T-helper 2 cell treated with Interferon-gamma antibody and Interleukin-4, amounts not matched to agents 5 μg/mL and 100 μg/mL, for 36 hours (primary cell): ENCODE data around the gene ANXA7.
A peak's percentile ranks its signal among the peaks of the same experiment; 100 is the strongest.
"Not testable (repeated sequence)": the region's sequence is repeated elsewhere in the genome, so short reads cannot be mapped to it uniquely, and the experiment has no call there.

Experiments used
- DNase-seq: peaks from one replicate; pipeline ENCODE4 v3.0.0; 2021; ENCODE audit warnings: low spot score
- H3K27ac Mint-ChIP-seq: one replicate; pipeline ENCODE4 v1.8.0; 2021; ENCODE audit warnings: mild to moderate bottlenecking, mixed read lengths
- H3K27me3 Mint-ChIP-seq: one replicate; pipeline ENCODE4 v1.8.0; 2021; ENCODE audit warnings: low read depth, mixed read lengths
- H3K36me3 Mint-ChIP-seq: one replicate; pipeline ENCODE4 v1.8.0; 2021; ENCODE audit warnings: low read depth, mixed read lengths
- H3K4me1 Mint-ChIP-seq: one replicate; pipeline ENCODE4 v1.8.0; 2021; ENCODE audit warnings: low read depth, mixed read lengths
- H3K4me3 Mint-ChIP-seq: one replicate; pipeline ENCODE4 v1.8.0; 2022; ENCODE audit warnings: mild to moderate bottlenecking, moderate library complexity, mixed read lengths
- H3K9me3 Mint-ChIP-seq: one replicate; pipeline ENCODE4 v1.8.0; 2021; ENCODE audit warnings: mixed read lengths

Gene ANXA7

GRCh38 chr10:73394325-73394724, 19.5 kb downstream of the ANXA7 start:
- H3K27me3 Mint-ChIP-seq, H3K9me3 Mint-ChIP-seq, H3K4me1 Mint-ChIP-seq, DNase-seq, H3K4me3 Mint-ChIP-seq, H3K27ac Mint-ChIP-seq: not testable (repeated sequence)
- peaks cover 51% of the 10 kb centered on the region for H3K36me3 Mint-ChIP-seq

GRCh38 chr10:73388228-73388627, 25.6 kb downstream of the ANXA7 start:
- Mint-ChIP-seq H3K27ac (peak overlapping the region; percentile 20), H3K9me3 (no peaks in the 10 kb centered on the region), H3K27me3 (no peaks in the 10 kb centered on the region), H3K4me1 (no peaks in the 10 kb centered on the region), H3K4me3 (no peak overlapping the region), H3K36me3 (peaks cover 54% of the 10 kb centered on the region)
- no peak for DNase-seq

GRCh38 chr10:73386583-73386982, 27.3 kb downstream of the ANXA7 start:
- H3K27me3 Mint-ChIP-seq, result no peaks in the 10 kb centered on the region
- H3K4me1 Mint-ChIP-seq, result no peaks in the 10 kb centered on the region
- no peak for DNase-seq
- H3K27ac Mint-ChIP-seq, result no peak overlapping the region
- no peak overlapping the region for H3K4me3 Mint-ChIP-seq
- peaks cover 55% of the 10 kb centered on the region for H3K36me3 Mint-ChIP-seq
- H3K9me3 Mint-ChIP-seq, result no peaks in the 10 kb centered on the region

GRCh38 chr10:73379064-73379748, 34.7 kb downstream of the ANXA7 start:
- Mint-ChIP-seq H3K36me3 (peaks cover 50% of the 10 kb centered on the region), H3K9me3 (no peaks in the 10 kb centered on the region), H3K27ac (peak overlapping the region; percentile 76), H3K4me1 (peaks cover 11% of the 10 kb centered on the region), H3K27me3 (no peaks in the 10 kb centered on the region), H3K4me3 (peak overlapping the region; percentile 35)
- no peak for DNase-seq

GRCh38 chr10:73376679-73377078, 37.2 kb downstream of the ANXA7 start:
- Mint-ChIP-seq H3K9me3 (no peaks in the 10 kb centered on the region), H3K36me3 (peaks cover 46% of the 10 kb centered on the region), H3K4me1 (peaks cover 11% of the 10 kb centered on the region), H3K27me3 (no peaks in the 10 kb centered on the region), H3K27ac (no peak overlapping the region), H3K4me3 (no peak overlapping the region)
- DNase-seq, result no peak

GRCh38 chr10:73368238-73368637, 45.6 kb downstream of the ANXA7 start:
- no peaks in the 10 kb centered on the region for H3K27me3 Mint-ChIP-seq
- H3K27ac Mint-ChIP-seq, result no peak overlapping the region
- H3K9me3 Mint-ChIP-seq, result no peaks in the 10 kb centered on the region
- DNase-seq, result peak; percentile 10
- peaks cover 38% of the 10 kb centered on the region for H3K36me3 Mint-ChIP-seq
- H3K4me1 Mint-ChIP-seq, result peaks cover 3% of the 10 kb centered on the region
- H3K4me3 Mint-ChIP-seq, result no peak overlapping the region

- Mint-ChIP-seq H3K27me3 (no peaks in the 10 kb centered on the region), H3K4me1 (peaks cover 3% of the 10 kb centered on the region), H3K9me3 (no peaks in the 10 kb centered on the region), H3K27ac (peak overlapping the region; percentile 22), H3K36me3 (peaks cover 37% of the 10 kb centered on the region), H3K4me3 (no peak overlapping the region)
- DNase-seq, result no peak
Measured at GRCh38 chr10:73366381-73367298, 47.2 kb downstream of the ANXA7 start.

- Mint-ChIP-seq H3K9me3 (no peaks in the 10 kb centered on the region), H3K27ac (no peak overlapping the region), H3K36me3 (peaks cover 30% of the 10 kb centered on the region), H3K4me1 (peaks cover 5% of the 10 kb centered on the region), H3K4me3 (no peak overlapping the region), H3K27me3 (no peaks in the 10 kb centered on the region)
- no peak for DNase-seq
Measured at GRCh38 chr10:73364964-73365363, 48.9 kb downstream of the ANXA7 start.

GRCh38 chr10:73359492-73359891, 54.4 kb downstream of the ANXA7 start:
- no peak for DNase-seq
- Mint-ChIP-seq H3K4me3 (no peak overlapping the region), H3K36me3 (peaks cover 3% of the 10 kb centered on the region), H3K27me3 (peaks cover 9% of the 10 kb centered on the region), H3K27ac (no peak overlapping the region), H3K4me1 (peaks cover 16% of the 10 kb centered on the region), H3K9me3 (no peaks in the 10 kb centered on the region)

- Mint-ChIP-seq H3K4me1 (peaks cover 16% of the 10 kb centered on the region), H3K27me3 (peaks cover 11% of the 10 kb centered on the region), H3K4me3 (peak within 1 kb of the TSS; percentile 93), H3K9me3 (no peaks in the 10 kb centered on the region), H3K36me3 (peaks cover 3% of the 10 kb centered on the region), H3K27ac (peak within 1 kb of the TSS; percentile 83)
- peak; percentile 91 for DNase-seq
Measured at GRCh38 chr10:73358331-73359279, 55.3 kb downstream of the ANXA7 start, which contains the start of gene CFAP70. Gene CFAP70, minus strand, starts transcription at chr10:73358864. Its CDS starts 4,068 bp downstream, at chr10:73354796.

- Mint-ChIP-seq H3K9me3 (no peaks in the 10 kb centered on the region), H3K4me3 (peak overlapping the region; percentile 93), H3K36me3 (peaks cover 3% of the 10 kb centered on the region), H3K4me1 (peaks cover 16% of the 10 kb centered on the region), H3K27me3 (peaks cover 15% of the 10 kb centered on the region), H3K27ac (peak overlapping the region; percentile 83)
- DNase-seq, result no peak
Measured at GRCh38 chr10:73357821-73358220, 56.0 kb downstream of the ANXA7 start.

GRCh38 chr10:73357166-73357565, 56.7 kb downstream of the ANXA7 start:
- peaks cover 15% of the 10 kb centered on the region for H3K27me3 Mint-ChIP-seq
- H3K4me3 Mint-ChIP-seq, result peak overlapping the region; percentile 93
- H3K9me3 Mint-ChIP-seq, result no peaks in the 10 kb centered on the region
- no peak overlapping the region for H3K27ac Mint-ChIP-seq
- no peak for DNase-seq
- peaks cover 16% of the 10 kb centered on the region for H3K4me1 Mint-ChIP-seq
- peaks cover 3% of the 10 kb centered on the region for H3K36me3 Mint-ChIP-seq

- Mint-ChIP-seq H3K4me3 (no peak overlapping the region), H3K36me3 (no peaks in the 10 kb centered on the region), H3K4me1 (no peaks in the 10 kb centered on the region), H3K9me3 (no peaks in the 10 kb centered on the region), H3K27me3 (no peaks in the 10 kb centered on the region), H3K27ac (no peak overlapping the region)
- no peak for DNase-seq
Measured at GRCh38 chr10:73344269-73344668, 69.6 kb downstream of the ANXA7 start.
